Heart left ventricle (tissue), 13 donors: ENCODE data around the gene SHISA2.

Source experiments
- CTCF ChIP-seq, 12 donors: fragments of 200-600 bp; sonication (generic) in 4 of 12; IDR thresholded peaks; one replicate each; pipeline versions ENCODE4 v1.5.0 to v1.8.0; 2018 to 2022; ENCODE audit warnings: antibody characterized with exemption in 12 of 12, mild to moderate bottlenecking in 5 of 12
- POLR2A ChIP-seq, 2 donors: fragments of 450-650 bp; IDR thresholded peaks; one replicate each; pipeline ENCODE4 v1.6.1; 2017; ENCODE audit warnings: antibody characterized with exemption in 2 of 2, mild to moderate bottlenecking in 2 of 2, moderate library complexity in 2 of 2
- donor health status: ischemic (EF 13 %, LVEDD 7.1; RV severe dilation, severe dysfunction).
- donor health status: DM: no; HTN: yes; CAD: no.
- donor health status: DM: no; HTN: no; CAD: no.
- donor health status: ischemic (EF 25% LVEDD 6.9; RV normal size, moderate dysfunction).
- donor health status: ischemic (EF 25% LVEDD 5.7; RV mildly dilated, moderate dysfunction).
- donor health status: ischemic (EF 35%, LVEDD 5.7; RV mildly dilated, moderate dysfunction).
- donor health status: nonischemic (EF 11% LVEDD 7.7; RV severe dilation, severe dysfunction).
- donor health status: DM: yes; HTN: yes; CAD: no.
- donor health status: PGD.
- donor health status: ischemic (EF 29% LVEDD 5.4; RV normal size, mild dysfunction).
- donor health status: nonischemic (EF 23%, LVEDD 6.1; RV moderate dilation, normal function).

DNA sequence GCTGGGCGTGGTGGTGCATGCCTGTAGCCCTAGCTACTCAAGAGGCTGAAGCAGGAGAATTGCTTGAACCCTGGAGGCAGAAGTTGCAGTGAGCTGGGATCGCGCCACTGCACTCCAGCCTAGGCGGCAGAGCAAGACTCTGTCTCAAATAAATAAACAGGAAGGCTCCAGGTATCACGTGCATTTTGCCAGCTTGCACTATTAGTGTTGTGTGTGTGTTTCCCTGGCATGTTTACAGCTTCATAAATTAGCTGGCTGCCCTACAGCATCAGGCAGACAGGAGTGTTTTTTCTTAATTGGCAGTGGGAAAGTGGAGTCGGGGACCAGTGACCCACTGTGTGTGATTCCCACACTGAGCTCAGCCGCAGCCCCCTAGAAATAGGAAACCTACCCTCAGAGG is 32.6 kb downstream of the SHISA2 start:
- no peak for TF ChIP-seq CTCF (IDR thresholded peaks at IDR 0.05)
- no peak for TF ChIP-seq POLR2A (IDR thresholded peaks at IDR 0.05)
